AG04449 (cell line): ENCODE results near the gene HOXA7.

Experiments used
- CTCF ChIA-PET: fragments of 350-600 bp; formaldehyde crosslinking; extraction: SDS; loops from one replicate; lab custom pipeline; 2021; ENCODE audit warnings: antibody characterized with exemption; lab: Yijun Ruan, JAX
- POLR2A ChIA-PET: fragments of 400-600, 350-600 bp; formaldehyde crosslinking; extraction: SDS; loops from one replicate; lab custom pipeline; 2020; ENCODE audit warnings: antibody characterized with exemption, inconsistent platforms; lab: Yijun Ruan, JAX
- DNase-seq: peaks from one replicate; pipeline ENCODE4 v3.0.0-alpha.2; 2010; ENCODE audit warnings: low read depth, low spot score
- H3K4me3 ChIP-seq: 2 replicates; pipeline ENCODE4 v1.5.1; 2011; ENCODE audit warnings: low read depth, mild to moderate bottlenecking, control low read depth, low read length
- TF ChIP-seq, protein P1 (sequence below): IDR thresholded peaks from one replicate; pipeline ENCODE4 v1.5.1; 2011; ENCODE audit warnings: mild to moderate bottlenecking, moderate library complexity, low read length, control low read depth, inconsistent platforms; ENCODE audit not compliant: insufficient read depth; ENCODE audit errors: missing control alignments

Gene HOXA7

DNA sequence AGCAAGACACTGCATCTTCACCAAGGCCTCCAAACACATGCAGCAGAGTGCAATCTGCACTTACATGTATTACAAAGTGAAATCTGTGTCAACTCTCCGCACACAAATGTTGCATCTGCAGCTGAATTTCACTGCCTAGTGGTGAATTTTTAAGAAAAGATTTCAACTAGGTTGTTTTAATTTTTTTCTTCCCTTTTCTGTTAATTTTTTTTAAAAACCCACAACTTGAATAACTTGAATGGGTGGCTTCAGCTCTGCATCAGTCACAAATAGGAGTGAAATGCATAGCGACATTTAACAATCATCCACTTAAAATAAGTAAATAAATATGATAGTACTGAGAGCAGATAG lies 37.5 kb upstream of the HOXA7 start:
- CTCF ChIA-PET = interaction anchor here (0.7 to 4.9 kb wide), 11 partner anchors 8 to 902 kb away, joined by 3 to 67 read pairs (median 25); partner anchors contain the start of gene HOXA11
- no peak overlapping the region for H3K4me3 ChIP-seq
- POLR2A ChIA-PET = no interaction called here
- no peak for DNase-seq
- TF ChIP-seq, protein P1, sequence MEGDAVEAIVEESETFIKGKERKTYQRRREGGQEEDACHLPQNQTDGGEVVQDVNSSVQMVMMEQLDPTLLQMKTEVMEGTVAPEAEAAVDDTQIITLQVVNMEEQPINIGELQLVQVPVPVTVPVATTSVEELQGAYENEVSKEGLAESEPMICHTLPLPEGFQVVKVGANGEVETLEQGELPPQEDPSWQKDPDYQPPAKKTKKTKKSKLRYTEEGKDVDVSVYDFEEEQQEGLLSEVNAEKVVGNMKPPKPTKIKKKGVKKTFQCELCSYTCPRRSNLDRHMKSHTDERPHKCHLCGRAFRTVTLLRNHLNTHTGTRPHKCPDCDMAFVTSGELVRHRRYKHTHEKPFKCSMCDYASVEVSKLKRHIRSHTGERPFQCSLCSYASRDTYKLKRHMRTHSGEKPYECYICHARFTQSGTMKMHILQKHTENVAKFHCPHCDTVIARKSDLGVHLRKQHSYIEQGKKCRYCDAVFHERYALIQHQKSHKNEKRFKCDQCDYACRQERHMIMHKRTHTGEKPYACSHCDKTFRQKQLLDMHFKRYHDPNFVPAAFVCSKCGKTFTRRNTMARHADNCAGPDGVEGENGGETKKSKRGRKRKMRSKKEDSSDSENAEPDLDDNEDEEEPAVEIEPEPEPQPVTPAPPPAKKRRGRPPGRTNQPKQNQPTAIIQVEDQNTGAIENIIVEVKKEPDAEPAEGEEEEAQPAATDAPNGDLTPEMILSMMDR = no peak

DNA sequence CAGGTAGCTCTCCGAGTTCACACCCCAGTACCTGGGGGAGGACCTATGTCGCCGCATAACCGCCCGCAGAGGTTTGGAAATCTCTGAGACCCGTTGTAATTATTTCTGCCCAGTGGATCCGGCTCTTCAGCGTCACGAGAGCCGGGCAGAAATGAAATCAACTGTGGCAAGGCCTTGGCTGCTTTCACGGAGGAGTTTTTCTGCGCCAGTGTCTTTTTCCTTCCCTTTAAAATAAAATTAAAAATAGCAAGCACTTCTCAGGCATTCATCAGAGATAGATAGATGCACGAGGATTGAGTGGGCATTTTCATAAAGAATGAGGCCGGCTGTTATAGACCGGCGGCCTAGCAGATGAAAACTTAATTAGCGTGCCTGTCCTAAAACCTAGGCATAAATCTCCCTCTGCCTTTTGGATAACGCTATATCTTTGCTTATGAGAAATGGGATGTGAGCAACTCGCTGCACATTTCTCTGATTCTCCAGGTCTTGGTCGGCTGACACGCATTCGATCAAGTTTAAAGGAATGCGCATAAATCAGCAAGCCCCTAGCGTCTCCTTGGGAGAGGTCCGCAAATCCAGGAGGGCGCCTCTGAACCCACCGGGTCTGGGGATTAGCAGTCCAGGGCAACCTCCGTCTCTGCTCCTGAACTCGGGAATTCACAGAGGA lies 37.0 kb upstream of the HOXA7 start:
- no peak overlapping the region for H3K4me3 ChIP-seq
- DNase-seq = no peak
- ChIA-PET CTCF (interaction anchor here (0.7 to 4.9 kb wide), 8 partner anchors 8 to 903 kb away, joined by 3 to 67 read pairs (median 6); partner anchors contain the start of gene HOXA11), POLR2A (no interaction called here)
- TF ChIP-seq, protein P1 = no peak

DNA sequence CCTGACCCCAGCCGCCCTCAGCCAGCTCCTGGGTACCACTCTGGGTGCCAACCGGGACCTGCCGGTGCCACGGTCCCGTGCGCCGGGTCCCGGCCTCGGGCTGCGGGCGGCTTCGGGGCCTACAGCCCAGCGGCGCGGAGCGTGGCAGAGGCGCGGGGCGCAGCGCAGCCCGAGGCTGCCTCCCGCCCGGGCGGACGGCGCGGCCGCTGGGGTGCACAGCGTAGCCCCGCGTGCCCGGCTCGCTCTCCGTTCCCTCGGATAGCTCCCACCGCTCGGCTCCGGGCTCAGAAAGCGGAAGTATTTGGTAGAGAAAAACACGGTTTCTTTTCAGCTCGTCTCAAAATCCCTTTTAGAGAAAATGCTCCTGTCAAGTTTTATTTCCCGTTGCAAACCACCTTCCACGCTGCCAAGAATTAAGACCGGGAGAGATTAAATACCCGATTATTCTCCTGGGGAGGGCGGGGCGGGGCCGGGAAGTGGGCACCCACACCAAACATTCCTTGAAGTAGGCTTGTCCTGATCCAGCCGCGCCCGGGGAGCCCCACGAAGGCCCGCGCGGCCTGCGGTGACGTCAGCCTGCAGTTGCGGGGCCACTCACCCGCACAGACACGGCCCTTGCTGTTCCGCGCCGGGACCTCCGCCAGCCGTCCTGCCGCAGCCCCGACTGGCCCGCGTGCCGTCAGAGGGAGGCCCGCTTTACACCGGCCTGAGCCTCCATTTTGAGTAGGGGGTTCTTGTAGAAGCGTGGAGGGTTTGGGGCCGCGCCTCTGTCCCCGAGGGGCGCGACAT lies 36.3 kb upstream of the HOXA7 start:
- TF ChIP-seq, protein P1 = no peak
- ChIA-PET POLR2A (no interaction called here), CTCF (interaction anchor here (0.8 to 4.9 kb wide), 6 partner anchors 12 to 904 kb away, joined by 3 to 67 read pairs (median 4); no protein-coding TSS in a partner anchor)
- DNase-seq = no peak
- no peak overlapping the region for H3K4me3 ChIP-seq

DNA sequence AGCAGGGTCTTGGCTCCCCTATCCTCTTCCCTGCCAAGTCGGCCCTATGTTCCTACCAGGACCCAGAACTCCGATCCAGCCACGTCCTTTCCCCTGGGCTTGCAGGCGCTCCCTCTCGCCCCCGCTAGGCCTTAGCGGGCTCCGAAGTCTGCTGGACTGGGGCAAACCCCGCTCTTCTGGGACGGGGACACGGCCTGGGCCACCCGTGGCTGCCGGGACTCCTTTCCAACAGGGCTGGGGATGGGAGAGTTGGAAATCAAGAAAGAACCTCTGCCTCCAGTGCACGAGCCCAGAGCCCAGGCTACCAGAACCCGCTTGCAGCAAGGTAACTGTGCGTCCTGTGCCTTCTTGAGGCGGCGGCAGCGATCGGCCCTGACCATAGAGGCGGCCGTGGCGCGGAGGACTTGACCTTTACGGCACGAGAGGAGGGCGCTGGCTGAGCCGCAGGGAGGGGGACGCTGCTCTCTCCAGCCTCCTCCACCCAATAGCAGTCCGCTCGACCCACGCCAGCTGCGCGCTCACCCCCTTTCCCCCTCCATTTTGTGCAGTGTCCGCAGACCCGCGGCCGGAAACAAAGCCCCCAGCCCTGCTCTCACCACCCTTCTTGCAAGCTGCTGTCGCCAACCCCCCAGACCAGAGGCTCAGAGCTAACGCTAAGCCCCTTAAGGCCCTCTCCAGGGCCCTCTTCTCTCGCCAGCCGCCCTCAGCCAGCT lies 35.5 kb upstream of the HOXA7 start:
- H3K4me3 ChIP-seq = no peak overlapping the region
- CTCF ChIA-PET = interaction anchor here (1.0 to 4.9 kb wide), 4 partner anchors 12 to 581 kb away, joined by 3 to 67 read pairs (median 4); no protein-coding TSS in a partner anchor
- no peak for DNase-seq
- TF ChIP-seq, protein P1 = no peak
- POLR2A ChIA-PET = no interaction called here

DNA sequence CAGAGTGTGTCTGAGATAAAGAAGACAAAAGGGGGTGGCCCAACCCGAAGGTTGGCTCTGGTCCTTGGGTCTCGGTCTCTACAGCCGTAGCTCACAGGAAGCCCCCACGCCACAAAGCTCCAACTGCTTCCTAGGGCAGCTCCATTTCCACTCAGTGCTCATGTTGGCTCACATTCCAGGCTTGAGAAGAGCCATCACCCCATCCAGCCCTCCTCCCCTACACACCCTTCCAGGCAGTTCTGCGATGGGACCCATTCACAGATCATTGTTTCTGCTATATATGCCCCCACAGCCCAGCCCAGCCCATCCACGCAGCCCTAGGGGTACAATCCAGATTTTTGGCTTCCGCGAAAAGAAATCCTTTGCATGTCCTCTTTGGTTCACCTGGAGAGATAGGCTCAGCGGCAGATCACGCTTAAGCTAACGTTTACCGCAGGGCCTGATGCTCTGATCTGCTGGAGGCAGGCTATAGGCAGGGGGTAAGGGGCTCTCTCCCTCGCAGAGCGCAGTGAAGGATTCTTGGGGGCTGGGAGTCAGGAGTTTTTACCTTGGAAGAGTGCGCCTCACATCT lies 34.8 kb upstream of the HOXA7 start:
- DNase-seq = no peak

More for the DNA sequence above, 34.8 kb upstream of the HOXA7 start:
- no peak overlapping the region for H3K4me3 ChIP-seq
- TF ChIP-seq, protein P1 = no peak
- CTCF ChIA-PET = interaction anchor here (1.3 to 2.4 kb wide), 4 partner anchors 8 to 905 kb away, joined by 4 to 11 read pairs (median 7); partner anchors contain the start of gene HOXA13
- POLR2A ChIA-PET = no interaction called here
